Ecto neural progenitor cell (in vitro differentiated cells): ENCODE measurements around the gene YKT6.

Source experiments
- DNase-seq: peaks from one replicate; pipeline ENCODE4 v3.0.0-alpha.2; 2018; ENCODE audit warnings: low spot score

The YKT6 gene

GRCh38 chr7:44218418-44219201, 17.8 kb downstream of the YKT6 start:
- peak; percentile 86 for DNase-seq

GRCh38 chr7:44219371-44220045, 18.7 kb downstream of the YKT6 start:
- no peak for DNase-seq

- no peak for DNase-seq
These were observed 19.2 kb downstream of the YKT6 start for GRCh38 chr7:44220046-44220357.

- no peak for DNase-seq
These were observed 19.8 kb downstream of the YKT6 start for GRCh38 chr7:44220358-44221112.

GRCh38 chr7:44221231-44221791, 20.5 kb downstream of the YKT6 start:
- no peak for DNase-seq

- DNase-seq, result no peak
These were observed 21.3 kb downstream of the YKT6 start for GRCh38 chr7:44222074-44222473.

GRCh38 chr7:44222776-44223261, 22.0 kb downstream of the YKT6 start:
- DNase-seq, result no peak

GRCh38 chr7:44223362-44224079, 22.7 kb downstream of the YKT6 start:
- DNase-seq, result no peak

GRCh38 chr7:44224080-44224973, 23.5 kb downstream of the YKT6 start:
- DNase-seq, result no peak

- DNase-seq, result no peak
These were observed 24.3 kb downstream of the YKT6 start for GRCh38 chr7:44224974-44225565.

GRCh38 chr7:44225566-44226395, 25.0 kb downstream of the YKT6 start:
- no peak for DNase-seq

- DNase-seq, result no peak
These were observed 25.6 kb downstream of the YKT6 start for GRCh38 chr7:44226396-44226753.

- no peak for DNase-seq
These were observed 27.1 kb downstream of the YKT6 start for GRCh38 chr7:44227911-44228310.

GRCh38 chr7:44228571-44229350, 28.0 kb downstream of the YKT6 start:
- no peak for DNase-seq

GRCh38 chr7:44229546-44230105, 28.8 kb downstream of the YKT6 start:
- DNase-seq, result no peak

- DNase-seq, result no peak
These were observed 29.5 kb downstream of the YKT6 start for GRCh38 chr7:44230286-44230685.

- DNase-seq, result no peak
These were observed 30.3 kb downstream of the YKT6 start for GRCh38 chr7:44231088-44231487.

GRCh38 chr7:44232396-44232795, 31.6 kb downstream of the YKT6 start:
- no peak for DNase-seq
